Measurements from ENCODE around the gene ADAMTS5. TPM values are rescaled to one million over a fixed set of nuclear protein-coding genes. Genes with fewer than 3 reads are reported as not detected.

ADAMTS5 gene
- total RNA-seq, 1 experiment from 2014 or later, result 0.05 TPM

DNA sequence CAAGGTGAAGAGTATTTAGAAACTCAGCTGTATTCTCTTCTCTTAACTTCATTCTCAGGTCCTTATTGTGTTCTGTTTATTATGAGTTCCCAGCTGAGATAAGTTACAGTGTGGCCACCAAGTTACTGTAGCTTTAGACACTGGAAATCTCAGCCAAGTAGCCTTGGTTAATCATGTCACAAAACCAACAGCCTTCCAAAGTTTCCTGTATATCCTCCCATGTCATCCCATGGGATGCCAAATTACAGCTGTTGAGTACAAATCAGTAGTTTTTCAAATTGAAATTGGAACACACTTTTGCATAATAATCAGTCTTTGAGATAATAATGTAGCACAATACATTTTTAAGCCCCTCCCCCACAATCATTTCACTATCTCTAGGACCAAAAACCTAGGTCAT is 10.7 kb downstream of the ADAMTS5 start:
- Histone ChIP-seq H3K27me3 (ENCODE audit: control insufficient read depth, insufficient read depth, low read length) (no peaks in the 10 kb centered on the region), H3K4me3 (ENCODE audit: low read depth in 2 of 2, low read length in 2 of 2) (no peak overlapping the region), H3K27ac (ENCODE audit: low read length) (no peak overlapping the region), H3K9me3 (ENCODE audit: control insufficient read depth, insufficient read depth, low read depth, low read length) (no peaks in the 10 kb centered on the region), H3K4me1 (ENCODE audit: control insufficient read depth, insufficient read depth, low read length) (no peaks in the 10 kb centered on the region), H3K36me3 (ENCODE audit: control insufficient read depth, insufficient read depth, low read length) (no peaks in the 10 kb centered on the region)
- no peak for TF ChIP-seq TCF7L2 (IDR thresholded peaks at IDR 0.05; ENCODE audit: low read depth, low read length)
- TF ChIP-seq POLR2AphosphoS5 (IDR thresholded peaks at IDR 0.05; ENCODE audit: low read depth, low read length), result no peak
- TF ChIP-seq CTCF (IDR thresholded peaks at IDR 0.05), result no peak
- TF ChIP-seq REST (IDR thresholded peaks at IDR 0.05; ENCODE audit: insufficient read depth in 1 of 2, low read depth in 2 of 2, low read length in 1 of 2), result no peak
- TF ChIP-seq SIN3A (IDR thresholded peaks at IDR 0.05; ENCODE audit: borderline replicate concordance, insufficient read depth, low read depth, low read length), result no peak
- ChIA-PET POLR2A (no interaction called here), CTCF (no interaction called here)
- no TSS peak for BruUV-seq (replicated peaks)
- intact Hi-C loops (cut with micrococcal nuclease; ENCODE audit: unreplicated experiment), result no loop called here
- in situ Hi-C loops (cut with HindIII; ENCODE audit: low pct_unique_long_range_greater_than_20kb, low sequenced_read_pairs), result no loop called here
- DNase-seq (ENCODE audit: low read depth, low spot score) (no peak), ATAC-seq (no peak)

DNA sequence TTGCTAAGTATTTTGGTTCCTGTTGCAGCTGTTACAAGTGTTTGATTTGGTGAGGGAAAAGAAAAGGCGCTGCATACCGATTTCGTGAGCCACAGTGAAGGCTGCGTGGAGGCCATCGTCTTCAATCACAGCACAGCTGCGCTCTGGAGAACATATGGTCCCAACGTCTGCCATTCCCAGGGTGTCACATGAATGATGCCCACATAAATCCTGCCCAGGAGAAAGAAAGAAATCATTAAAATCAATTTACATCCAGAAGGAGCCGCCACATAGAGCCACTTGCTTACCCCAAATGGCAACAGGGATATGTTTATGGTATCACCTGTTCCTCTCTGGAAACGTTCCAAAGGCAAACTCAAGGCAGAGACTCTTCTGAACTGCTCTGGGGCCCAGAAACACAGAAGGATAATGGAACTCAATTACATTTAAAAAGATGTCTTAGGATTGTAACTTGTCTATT is 12.2 kb downstream of the ADAMTS5 start:
- ATAC-seq (no peak), DNase-seq (ENCODE audit: low read depth, low spot score) (no peak)
- Histone ChIP-seq H3K9me3 (ENCODE audit: control insufficient read depth, insufficient read depth, low read depth, low read length) (no peaks in the 10 kb centered on the region), H3K27ac (ENCODE audit: low read length) (no peak overlapping the region), H3K4me3 (ENCODE audit: low read depth in 2 of 2, low read length in 2 of 2) (no peak overlapping the region), H3K36me3 (ENCODE audit: control insufficient read depth, insufficient read depth, low read length) (no peaks in the 10 kb centered on the region), H3K27me3 (ENCODE audit: control insufficient read depth, insufficient read depth, low read length) (no peaks in the 10 kb centered on the region), H3K4me1 (ENCODE audit: control insufficient read depth, insufficient read depth, low read length) (no peaks in the 10 kb centered on the region)
- BruUV-seq (replicated peaks), result no TSS peak
- intact Hi-C loops (cut with micrococcal nuclease; ENCODE audit: unreplicated experiment) (no loop called here), in situ Hi-C loops (cut with HindIII; ENCODE audit: low pct_unique_long_range_greater_than_20kb, low sequenced_read_pairs) (no loop called here)
- CTCF ChIA-PET, result no interaction called here
- no peak for TF ChIP-seq REST (IDR thresholded peaks at IDR 0.05; ENCODE audit: insufficient read depth in 1 of 2, low read depth in 2 of 2, low read length in 1 of 2)
- no peak for TF ChIP-seq SIN3A (IDR thresholded peaks at IDR 0.05; ENCODE audit: borderline replicate concordance, insufficient read depth, low read depth, low read length)
- no peak for TF ChIP-seq TCF7L2 (IDR thresholded peaks at IDR 0.05; ENCODE audit: low read depth, low read length)
- no peak for TF ChIP-seq POLR2AphosphoS5 (IDR thresholded peaks at IDR 0.05; ENCODE audit: low read depth, low read length)
- no peak for TF ChIP-seq CTCF (IDR thresholded peaks at IDR 0.05)
- POLR2A ChIA-PET, result no interaction called here
